PFSK-1 (cell line): Measurements from ENCODE around the gene IFI30.

ENCODE experiments used
- FOXP2 ChIP-seq: optimal IDR thresholded peaks from 2 replicates; pipeline ENCODE3; 2011; ENCODE audit warnings: borderline replicate concordance, control low read depth, inconsistent platforms; ENCODE audit not compliant: insufficient read depth; ENCODE audit errors: extremely low read length, extremely low read depth
- POLR2AphosphoS5 ChIP-seq: IDR thresholded peaks from 2 replicates; pipeline ENCODE4 v1.6.1; 2012; ENCODE audit warnings: low read depth, mild to moderate bottlenecking, control low read depth, low read length, moderate library complexity
- SIN3A ChIP-seq: IDR thresholded peaks from 2 replicates; pipeline ENCODE4 v1.6.1; 2012; ENCODE audit warnings: mild to moderate bottlenecking, low read length, moderate library complexity, borderline replicate concordance; ENCODE audit not compliant: insufficient read depth
- TAF1 ChIP-seq: IDR thresholded peaks from 2 replicates; pipeline ENCODE4 v1.6.1; 2012; ENCODE audit warnings: low read length, control low read depth, borderline replicate concordance; ENCODE audit not compliant: insufficient read depth
- TF ChIP-seq, protein P1 (sequence below), 2 experiments: IDR thresholded peaks; 2 replicates each; pipeline versions ENCODE4 v1.6.1 to v1.8.0; 2011 to 2012; ENCODE audit warnings: low read depth in 2 of 2, low read length in 2 of 2, control low read depth in 1 of 2, inconsistent platforms in 1 of 2, mild to moderate bottlenecking in 1 of 2, moderate library complexity in 1 of 2; ENCODE audit not compliant: insufficient read depth in 1 of 2

The IFI30 gene

DNA sequence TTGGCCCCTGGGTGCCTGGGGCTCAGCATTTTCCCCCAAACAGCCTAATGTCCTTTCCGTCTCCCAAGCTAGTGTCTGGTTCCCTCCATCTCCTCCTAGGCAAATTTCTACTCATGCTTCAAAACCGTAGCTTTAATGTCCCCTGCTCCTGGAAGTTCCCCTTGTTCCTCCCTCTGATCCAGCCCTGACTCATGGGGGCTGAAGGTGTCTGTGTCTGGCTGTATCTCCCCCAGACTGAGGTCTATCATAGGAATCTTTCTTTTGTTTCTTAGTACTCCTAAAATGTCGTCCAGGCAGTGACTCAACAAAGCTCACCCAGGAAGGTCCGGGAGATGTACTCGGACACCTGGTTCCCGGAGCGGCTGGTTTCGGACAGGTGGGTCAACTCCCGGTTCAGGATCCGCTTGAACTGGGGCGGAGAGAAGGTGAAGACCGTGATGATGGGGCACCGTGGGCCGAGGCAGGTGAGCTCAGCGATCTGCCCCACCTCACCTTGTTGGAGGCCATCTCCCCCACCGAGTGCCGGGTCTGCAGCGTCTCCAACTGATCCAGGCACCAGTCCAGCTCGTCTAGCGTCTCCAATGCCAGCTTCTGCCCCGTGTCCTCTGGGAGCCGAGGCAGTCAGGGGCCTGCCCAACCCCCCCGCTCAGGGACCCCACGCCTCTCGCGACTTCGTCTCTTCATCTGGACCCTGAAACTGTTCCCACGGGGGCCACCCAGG lies 46.5 kb downstream of the IFI30 start:
- TF ChIP-seq POLR2AphosphoS5 (no peak), FOXP2 (no peak), TAF1 (no peak), SIN3A (no peak)
- TF ChIP-seq, protein P1, sequence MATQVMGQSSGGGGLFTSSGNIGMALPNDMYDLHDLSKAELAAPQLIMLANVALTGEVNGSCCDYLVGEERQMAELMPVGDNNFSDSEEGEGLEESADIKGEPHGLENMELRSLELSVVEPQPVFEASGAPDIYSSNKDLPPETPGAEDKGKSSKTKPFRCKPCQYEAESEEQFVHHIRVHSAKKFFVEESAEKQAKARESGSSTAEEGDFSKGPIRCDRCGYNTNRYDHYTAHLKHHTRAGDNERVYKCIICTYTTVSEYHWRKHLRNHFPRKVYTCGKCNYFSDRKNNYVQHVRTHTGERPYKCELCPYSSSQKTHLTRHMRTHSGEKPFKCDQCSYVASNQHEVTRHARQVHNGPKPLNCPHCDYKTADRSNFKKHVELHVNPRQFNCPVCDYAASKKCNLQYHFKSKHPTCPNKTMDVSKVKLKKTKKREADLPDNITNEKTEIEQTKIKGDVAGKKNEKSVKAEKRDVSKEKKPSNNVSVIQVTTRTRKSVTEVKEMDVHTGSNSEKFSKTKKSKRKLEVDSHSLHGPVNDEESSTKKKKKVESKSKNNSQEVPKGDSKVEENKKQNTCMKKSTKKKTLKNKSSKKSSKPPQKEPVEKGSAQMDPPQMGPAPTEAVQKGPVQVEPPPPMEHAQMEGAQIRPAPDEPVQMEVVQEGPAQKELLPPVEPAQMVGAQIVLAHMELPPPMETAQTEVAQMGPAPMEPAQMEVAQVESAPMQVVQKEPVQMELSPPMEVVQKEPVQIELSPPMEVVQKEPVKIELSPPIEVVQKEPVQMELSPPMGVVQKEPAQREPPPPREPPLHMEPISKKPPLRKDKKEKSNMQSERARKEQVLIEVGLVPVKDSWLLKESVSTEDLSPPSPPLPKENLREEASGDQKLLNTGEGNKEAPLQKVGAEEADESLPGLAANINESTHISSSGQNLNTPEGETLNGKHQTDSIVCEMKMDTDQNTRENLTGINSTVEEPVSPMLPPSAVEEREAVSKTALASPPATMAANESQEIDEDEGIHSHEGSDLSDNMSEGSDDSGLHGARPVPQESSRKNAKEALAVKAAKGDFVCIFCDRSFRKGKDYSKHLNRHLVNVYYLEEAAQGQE (IDR thresholded peaks at IDR 0.05; ENCODE audit: insufficient read depth in 1 of 2, low read depth in 2 of 2, low read length in 2 of 2): no peak

DNA sequence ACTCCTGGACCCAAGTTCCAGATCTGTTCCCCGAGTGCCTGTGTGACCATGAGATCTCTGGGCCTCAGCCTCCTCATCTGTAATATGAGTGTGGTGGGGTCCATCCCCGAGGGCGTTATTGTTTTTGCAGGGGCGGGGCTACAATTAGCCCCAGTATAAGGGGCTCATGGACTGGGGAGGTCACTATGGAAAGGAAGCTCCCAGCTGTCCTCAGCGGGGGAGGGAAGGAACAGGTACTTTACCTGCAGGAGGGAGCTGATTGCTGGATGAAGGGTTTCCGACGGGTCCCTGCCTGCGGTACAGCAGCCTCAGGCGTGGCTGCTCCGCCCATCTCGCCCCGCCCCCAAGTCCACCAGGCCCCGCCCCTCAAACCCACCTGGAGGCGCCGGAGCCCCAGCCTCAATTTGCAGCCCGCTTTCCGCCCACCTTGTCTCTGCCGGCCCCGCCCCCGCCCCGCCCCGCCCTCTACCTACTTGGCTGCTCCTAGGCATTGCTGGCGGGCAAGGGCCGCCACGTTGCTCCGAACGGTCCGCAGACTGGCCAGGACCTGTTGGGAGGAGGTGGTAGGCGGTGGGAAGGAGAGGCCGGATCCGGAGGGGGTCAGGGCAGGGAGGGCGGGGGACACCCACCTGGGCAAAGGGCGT lies 47.1 kb downstream of the IFI30 start:
- TF ChIP-seq POLR2AphosphoS5 (no peak), TAF1 (no peak)
- TF ChIP-seq, protein P1 (IDR thresholded peaks at IDR 0.05; ENCODE audit: insufficient read depth in 1 of 2, low read depth in 2 of 2, low read length in 2 of 2): no peak

DNA sequence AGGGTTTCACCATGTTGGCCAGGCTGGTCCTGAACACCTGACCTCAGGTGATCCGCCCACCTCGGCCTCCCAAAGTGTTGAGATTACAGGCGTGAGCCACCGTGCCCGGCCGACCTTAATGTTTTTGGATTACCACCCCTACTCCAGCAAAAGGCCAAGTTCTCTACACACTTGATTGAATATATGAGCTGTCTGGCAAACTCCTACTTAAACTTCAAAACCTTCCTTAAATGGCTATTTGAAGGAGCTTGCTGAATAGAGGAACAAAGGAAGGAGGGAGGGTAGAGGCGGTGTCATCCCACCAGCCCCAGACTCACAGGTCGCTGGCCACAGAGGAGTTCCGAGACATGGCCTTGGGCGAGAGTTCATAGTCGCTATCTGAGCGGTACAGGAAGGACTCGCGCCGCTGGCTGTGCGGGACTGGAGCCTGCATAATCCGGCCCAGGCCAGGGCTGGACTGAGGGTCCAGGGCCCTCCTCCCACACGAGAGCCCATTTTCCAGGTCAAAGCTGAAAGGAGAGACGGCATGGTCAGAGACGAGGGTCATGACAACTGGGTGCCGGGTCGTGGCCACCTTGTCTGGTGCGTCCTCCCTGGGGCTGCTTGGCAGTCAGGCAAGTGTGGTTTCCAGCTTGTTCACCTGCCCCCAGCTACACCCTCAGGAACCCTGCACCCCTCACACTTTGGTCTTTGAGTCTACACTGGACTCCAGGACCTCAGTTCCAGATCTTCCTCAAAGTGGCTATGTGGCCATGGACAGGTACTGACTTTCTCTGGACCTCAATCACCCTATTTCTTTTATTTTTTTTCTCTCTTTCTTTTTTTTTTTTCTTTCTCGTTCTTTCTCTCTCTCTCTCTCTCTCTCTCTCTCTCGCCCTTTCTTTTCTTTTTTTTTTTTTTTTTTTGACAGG lies 48.5 kb downstream of the IFI30 start:
- no peak for TF ChIP-seq POLR2AphosphoS5
- TF ChIP-seq FOXP2: no peak
- TF ChIP-seq, protein P1 (IDR thresholded peaks at IDR 0.05; ENCODE audit: insufficient read depth in 1 of 2, low read depth in 2 of 2, low read length in 2 of 2): no peak
- TF ChIP-seq TAF1: no peak

DNA sequence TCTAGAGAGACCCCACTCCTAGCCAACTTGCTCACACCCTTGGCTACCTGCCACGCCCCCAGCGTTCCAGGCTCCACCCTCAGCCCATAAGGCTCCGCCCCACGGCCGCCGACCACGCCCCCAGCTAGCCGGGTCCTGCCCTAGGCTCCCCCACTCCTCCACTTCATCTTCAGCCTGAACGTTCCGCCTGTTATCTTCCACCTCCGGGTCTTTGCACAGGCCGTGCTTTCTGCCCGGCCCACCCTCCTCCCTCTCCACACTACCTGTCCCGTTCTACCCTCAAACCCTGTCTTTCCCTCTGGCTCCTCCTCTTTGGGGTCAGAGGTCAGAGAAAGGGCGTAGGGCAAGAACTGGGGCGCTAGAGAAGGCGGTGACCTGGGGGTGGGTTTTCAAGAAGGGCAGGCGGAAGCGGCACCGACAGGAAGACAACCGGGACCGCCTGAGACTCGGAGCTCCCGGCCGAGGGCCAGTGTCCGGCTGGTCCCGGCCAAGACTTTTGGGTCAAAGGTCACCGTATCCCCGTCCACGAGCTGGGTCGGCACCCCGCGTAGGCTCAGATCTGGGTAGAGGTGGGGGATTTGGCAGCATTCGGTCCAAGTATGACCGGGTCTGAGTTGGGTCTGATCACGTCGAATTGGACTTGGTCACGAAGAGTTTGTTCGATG lies 50.4 kb downstream of the IFI30 start:
- TF ChIP-seq SIN3A (no peak), TAF1 (peak; percentile 50; the same call in 1 of the 2 replicates), POLR2AphosphoS5 (peak; percentile 46; the same call in 1 of the 2 replicates), FOXP2 (no peak)
- TF ChIP-seq, protein P1 (IDR thresholded peaks at IDR 0.05; ENCODE audit: insufficient read depth in 1 of 2, low read depth in 2 of 2, low read length in 2 of 2): peak in 1 of 2 experiments; percentile 25; a peak in 1 of 4 replicates
